HG03103 (cell line): ENCODE results near the gene HOXA2.
A peak's percentile ranks its signal among the peaks of the same experiment; 100 is the strongest.

Experiments used
- ATAC-seq: cut with Tn5 transposase; IDR thresholded peaks from one replicate; pipeline ENCODE4 v1.9.1; 2021; ENCODE audit warnings: low read depth; ENCODE audit not compliant: unreplicated experiment

HOXA2 gene

GRCh38 chr7:27101171-27101956, 1.1 kb downstream of the HOXA2 start:
- no peak for ATAC-seq

- ATAC-seq = no peak
These were observed 1.8 kb downstream of the HOXA2 start for GRCh38 chr7:27100694-27101170.

DNA sequence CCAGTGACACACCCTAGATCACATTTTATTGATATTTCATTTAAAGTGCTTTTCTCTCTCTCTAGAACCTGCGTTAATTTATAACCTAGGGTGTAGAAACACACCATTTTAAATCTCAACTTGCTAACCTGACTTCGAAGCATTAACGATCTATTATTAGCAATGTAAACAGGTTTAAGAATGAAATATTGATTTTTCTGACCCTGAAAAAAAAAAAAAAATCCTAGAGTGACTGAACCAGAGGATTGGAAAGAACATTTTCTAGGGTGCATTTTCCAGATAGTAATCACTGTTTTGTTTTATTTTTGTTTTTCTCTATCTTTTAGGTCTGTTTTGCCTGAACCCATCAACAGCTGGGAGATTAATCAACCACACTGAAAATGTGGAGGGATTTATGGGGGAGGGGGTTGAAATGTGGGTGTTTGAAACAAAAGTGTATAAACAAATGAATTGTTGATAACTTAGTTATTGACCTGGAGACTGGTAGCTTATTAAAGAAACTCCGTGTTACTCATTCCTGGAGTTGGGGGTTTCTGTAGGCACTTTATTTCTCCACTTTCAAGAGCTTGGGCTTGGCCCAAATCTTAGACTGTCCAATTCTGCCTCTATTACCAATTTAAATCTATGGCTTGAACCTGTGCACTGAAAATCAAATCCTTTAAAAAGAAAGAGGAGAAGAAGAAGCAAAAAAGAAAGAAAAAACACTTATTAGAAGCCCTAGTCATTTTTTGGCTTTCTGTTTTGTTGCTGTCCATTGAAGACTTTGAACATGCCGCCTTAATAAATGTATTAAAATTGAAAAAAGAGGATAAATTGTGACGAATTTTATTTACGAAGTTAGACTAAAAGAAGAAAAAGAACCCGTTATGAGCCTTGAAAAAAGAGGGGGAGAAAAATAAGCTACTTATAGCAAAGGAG, 2.8 kb downstream of the HOXA2 start:
- no peak for ATAC-seq

GRCh38 chr7:27098578-27099451, 3.7 kb downstream of the HOXA2 start:
- no peak for ATAC-seq

GRCh38 chr7:27097686-27098577, 4.6 kb downstream of the HOXA2 start:
- ATAC-seq = no peak

- ATAC-seq = no peak
These were observed 5.5 kb downstream of the HOXA2 start for GRCh38 chr7:27096768-27097514.

- peak; percentile 78 for ATAC-seq
These were observed 6.4 kb downstream of the HOXA2 start, which contains the start of gene HOXA1 for GRCh38 chr7:27095897-27096767. Gene HOXA1, minus strand, starts transcription at chr7:27096000. Its CDS starts 88 bp downstream, at chr7:27095912.

GRCh38 chr7:27095050-27095896, 7.2 kb downstream of the HOXA2 start:
- ATAC-seq = no peak

DNA sequence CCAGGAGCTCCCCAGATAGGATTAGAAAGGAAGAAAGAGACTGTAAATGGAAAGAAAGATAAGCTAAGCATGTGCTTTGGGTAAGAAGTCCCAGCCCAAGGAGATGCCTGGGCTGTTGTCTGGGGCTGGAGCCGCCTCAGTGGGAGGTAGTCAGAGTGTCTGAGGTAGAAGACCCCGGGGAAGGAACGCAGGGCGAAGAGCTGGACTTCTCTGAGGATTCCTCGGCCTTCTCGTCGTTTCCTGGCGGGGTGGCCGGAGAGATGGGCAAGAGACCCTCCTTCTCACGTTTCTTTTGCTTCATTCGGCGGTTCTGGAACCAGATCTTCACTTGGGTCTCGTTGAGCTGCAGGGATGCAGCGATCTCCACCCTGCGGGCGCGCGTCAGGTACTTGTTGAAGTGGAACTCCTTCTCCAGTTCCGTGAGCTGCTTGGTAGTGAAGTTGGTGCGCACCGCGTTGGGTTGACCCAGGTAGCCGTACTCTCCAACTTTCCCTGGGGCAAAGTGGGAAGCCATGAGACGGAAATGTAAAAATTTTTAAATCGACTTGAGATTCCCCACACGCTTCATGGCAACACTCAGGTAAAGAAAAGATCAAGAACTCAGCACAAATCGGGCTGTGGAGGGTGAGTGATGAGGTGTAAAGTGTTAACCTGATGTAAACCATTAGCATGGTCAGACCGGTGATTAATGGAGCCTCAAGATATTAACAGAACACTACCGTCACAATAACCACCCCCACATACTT, 8.0 kb downstream of the HOXA2 start:
- no peak for ATAC-seq

GRCh38 chr7:27093184-27093895, 9.1 kb downstream of the HOXA2 start:
- no peak for ATAC-seq

GRCh38 chr7:27092819-27093110, 9.7 kb downstream of the HOXA2 start:
- no peak for ATAC-seq

GRCh38 chr7:27091941-27092818, 10.3 kb downstream of the HOXA2 start:
- ATAC-seq = no peak

DNA sequence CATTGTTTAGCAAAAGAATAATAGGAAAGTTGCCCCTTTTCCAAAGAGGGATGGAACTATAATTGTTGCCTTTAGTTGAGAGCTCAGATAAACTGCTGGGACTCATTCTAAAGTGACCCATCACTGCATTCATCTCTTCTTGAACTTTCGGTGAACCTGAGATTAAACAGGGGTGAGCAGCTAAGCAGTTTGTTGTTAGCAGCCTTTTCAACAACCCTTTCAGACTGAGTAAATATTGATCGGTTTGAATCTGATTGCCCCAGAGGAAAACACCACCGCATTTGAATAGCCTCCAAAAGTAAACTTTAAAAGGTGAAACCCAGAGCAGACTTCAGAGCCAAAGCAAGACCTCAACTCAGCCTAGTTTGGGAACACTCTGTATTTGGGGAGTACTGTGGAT, 11.4 kb downstream of the HOXA2 start:
- ATAC-seq = no peak

DNA sequence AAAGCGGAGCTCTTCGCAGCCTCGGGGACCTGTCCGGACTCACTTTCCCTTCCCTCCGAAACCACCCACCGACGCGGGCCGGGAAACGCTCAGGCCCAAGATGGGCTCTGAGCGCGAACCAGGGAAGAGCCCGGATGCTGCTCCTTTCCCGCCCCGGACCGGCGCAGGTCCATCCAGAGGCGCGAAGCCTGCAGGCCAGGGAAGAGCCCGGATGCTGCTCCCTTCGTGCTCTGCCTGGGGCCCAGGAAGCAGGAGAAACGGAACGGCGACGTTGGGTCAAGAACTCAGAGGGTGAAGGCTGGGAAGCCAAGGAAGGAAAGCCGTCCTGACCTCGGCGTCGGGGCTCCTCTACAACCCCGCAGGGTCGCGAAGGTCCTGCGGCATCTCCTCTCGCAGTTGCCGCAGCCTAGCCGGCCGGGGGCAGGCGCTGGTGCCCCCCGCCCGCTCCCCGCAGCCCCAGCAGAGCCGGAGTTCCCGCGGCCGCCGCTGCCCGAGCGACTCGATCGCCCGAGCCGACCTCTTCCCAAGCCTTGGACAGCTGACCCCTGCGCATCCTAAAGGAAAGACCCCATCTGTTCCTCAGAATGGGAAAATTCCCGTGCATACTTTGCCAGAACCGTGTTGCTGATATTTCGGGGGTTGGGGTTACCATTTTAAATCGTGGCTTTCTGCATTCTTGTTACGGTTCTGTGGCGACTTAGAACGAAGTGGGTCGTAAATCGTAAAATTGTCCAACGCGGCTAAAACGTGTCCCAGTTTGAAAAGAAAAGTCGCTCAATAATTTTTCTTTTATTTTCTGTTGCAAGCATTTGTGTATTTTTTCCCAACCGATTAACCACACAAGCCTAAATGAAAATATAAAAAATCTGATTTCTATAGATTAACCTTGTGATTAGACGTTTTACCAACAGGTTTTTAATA, 14.2 kb downstream of the HOXA2 start:
- ATAC-seq = no peak
